Measurements from ENCODE around the gene BDH1. TPM values are rescaled to one million over a fixed set of nuclear protein-coding genes. Genes with fewer than 3 reads are reported as not detected.

Gene BDH1
- total and polyA plus RNA-seq, 2 of the 13 experiments (the other 11 are each of a cell fraction or from before 2014, with no cell fraction given), result 21.2 to 71.9 TPM

DNA sequence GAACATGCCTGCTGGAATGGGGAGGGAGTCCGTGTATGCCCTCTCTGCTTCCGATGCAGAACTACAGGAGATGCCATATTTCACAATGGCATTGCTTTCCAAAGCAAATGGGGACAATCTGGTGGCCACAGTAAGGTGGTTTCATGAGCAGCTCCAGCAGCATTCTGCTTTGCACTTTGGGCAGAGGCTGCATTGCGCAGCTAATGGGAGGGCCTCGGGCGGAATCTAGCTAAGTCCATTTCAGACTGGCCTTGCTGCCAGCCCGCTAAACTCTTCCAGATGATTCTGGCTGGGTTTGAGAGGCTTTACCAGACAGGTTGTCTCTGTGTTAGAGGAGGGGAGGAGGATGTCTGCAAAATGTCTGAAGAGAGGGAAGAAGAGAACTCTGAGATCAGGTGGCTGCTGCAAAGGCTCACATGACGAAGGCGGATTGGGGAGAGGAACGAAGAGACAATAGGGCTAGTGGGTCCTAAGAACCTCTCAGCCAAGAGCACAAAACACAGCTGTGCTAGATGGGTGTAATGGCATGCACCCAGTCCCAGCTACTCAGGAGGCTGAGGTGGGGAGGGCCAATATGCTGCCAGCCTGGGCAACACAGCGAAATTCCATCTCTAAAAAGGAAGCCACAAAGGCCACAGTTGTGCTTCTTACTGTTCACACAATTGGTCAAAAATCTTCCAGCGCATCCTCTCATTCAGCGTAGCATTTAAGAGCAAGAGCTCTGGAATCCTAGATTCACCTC, 63.7 kb downstream of the BDH1 start (continued):
- TF ChIP-seq YY1 (IDR thresholded peaks at IDR 0.05; ENCODE audit: insufficient read depth, insufficient replicate concordance, low read depth, low read length), result peak; percentile 39
- peak; percentile 65 for TF ChIP-seq CEBPG (CRISPR knock-in tag; IDR thresholded peaks at IDR 0.05)
- peak; percentile 34; the same call in 1 of the 2 replicates for TF ChIP-seq GATAD2A (CRISPR knock-in tag; IDR thresholded peaks at IDR 0.05)
- TF ChIP-seq NCOR1 (IDR thresholded peaks at IDR 0.05; ENCODE audit: borderline replicate concordance, low read length), result peak; percentile 60; the same call in 1 of the 2 replicates
- TF ChIP-seq, protein P1, sequence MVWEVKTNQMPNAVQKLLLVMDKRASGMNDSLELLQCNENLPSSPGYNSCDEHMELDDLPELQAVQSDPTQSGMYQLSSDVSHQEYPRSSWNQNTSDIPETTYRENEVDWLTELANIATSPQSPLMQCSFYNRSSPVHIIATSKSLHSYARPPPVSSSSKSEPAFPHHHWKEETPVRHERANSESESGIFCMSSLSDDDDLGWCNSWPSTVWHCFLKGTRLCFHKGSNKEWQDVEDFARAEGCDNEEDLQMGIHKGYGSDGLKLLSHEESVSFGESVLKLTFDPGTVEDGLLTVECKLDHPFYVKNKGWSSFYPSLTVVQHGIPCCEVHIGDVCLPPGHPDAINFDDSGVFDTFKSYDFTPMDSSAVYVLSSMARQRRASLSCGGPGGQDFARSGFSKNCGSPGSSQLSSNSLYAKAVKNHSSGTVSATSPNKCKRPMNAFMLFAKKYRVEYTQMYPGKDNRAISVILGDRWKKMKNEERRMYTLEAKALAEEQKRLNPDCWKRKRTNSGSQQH (CRISPR knock-in tag; IDR thresholded peaks at IDR 0.05; ENCODE audit: low read depth), result no peak
- TF ChIP-seq SMAD1 (CRISPR knock-in tag; IDR thresholded peaks at IDR 0.05; ENCODE audit: borderline replicate concordance, low read depth), result no peak
- no peak for TF ChIP-seq ZNF678 (CRISPR knock-in tag; IDR thresholded peaks at IDR 0.05)
- TF ChIP-seq CEBPB (IDR thresholded peaks at IDR 0.05; ENCODE audit: borderline replicate concordance, low read depth, low read length), result peak; percentile 91
- no peak for TF ChIP-seq FOSL1 (CRISPR knock-in tag; IDR thresholded peaks at IDR 0.05; ENCODE audit: borderline replicate concordance)
- TF ChIP-seq, protein P2, sequence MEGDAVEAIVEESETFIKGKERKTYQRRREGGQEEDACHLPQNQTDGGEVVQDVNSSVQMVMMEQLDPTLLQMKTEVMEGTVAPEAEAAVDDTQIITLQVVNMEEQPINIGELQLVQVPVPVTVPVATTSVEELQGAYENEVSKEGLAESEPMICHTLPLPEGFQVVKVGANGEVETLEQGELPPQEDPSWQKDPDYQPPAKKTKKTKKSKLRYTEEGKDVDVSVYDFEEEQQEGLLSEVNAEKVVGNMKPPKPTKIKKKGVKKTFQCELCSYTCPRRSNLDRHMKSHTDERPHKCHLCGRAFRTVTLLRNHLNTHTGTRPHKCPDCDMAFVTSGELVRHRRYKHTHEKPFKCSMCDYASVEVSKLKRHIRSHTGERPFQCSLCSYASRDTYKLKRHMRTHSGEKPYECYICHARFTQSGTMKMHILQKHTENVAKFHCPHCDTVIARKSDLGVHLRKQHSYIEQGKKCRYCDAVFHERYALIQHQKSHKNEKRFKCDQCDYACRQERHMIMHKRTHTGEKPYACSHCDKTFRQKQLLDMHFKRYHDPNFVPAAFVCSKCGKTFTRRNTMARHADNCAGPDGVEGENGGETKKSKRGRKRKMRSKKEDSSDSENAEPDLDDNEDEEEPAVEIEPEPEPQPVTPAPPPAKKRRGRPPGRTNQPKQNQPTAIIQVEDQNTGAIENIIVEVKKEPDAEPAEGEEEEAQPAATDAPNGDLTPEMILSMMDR (CRISPR knock-in tag; IDR thresholded peaks at IDR 0.05), result 0 out of 2 replicates have a peak, but pooled peaks have one; percentile 10
- peak; percentile 21; the same call in 1 of the 2 replicates for TF ChIP-seq SAP130 (CRISPR knock-in tag; IDR thresholded peaks at IDR 0.05; ENCODE audit: low read depth)
- TF ChIP-seq HOXA3 (CRISPR knock-in tag; IDR thresholded peaks at IDR 0.05), result peak; percentile 52; the same call in 1 of the 2 replicates
- no peak for TF ChIP-seq ZNF564 (CRISPR knock-in tag; IDR thresholded peaks at IDR 0.05)
- no peak for TF ChIP-seq ZNF792 (CRISPR knock-in tag; IDR thresholded peaks at IDR 0.05)
- TF ChIP-seq, protein P3, sequence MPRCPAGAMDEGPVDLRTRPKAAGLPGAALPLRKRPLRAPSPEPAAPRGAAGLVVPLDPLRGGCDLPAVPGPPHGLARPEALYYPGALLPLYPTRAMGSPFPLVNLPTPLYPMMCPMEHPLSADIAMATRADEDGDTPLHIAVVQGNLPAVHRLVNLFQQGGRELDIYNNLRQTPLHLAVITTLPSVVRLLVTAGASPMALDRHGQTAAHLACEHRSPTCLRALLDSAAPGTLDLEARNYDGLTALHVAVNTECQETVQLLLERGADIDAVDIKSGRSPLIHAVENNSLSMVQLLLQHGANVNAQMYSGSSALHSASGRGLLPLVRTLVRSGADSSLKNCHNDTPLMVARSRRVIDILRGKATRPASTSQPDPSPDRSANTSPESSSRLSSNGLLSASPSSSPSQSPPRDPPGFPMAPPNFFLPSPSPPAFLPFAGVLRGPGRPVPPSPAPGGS (CRISPR knock-in tag; IDR thresholded peaks at IDR 0.05), result no peak
- no peak for TF ChIP-seq LCORL (IDR thresholded peaks at IDR 0.05)
- peak; percentile 62 for TF ChIP-seq LCORL (CRISPR knock-in tag; IDR thresholded peaks at IDR 0.05)
- TF ChIP-seq ZFX (CRISPR knock-in tag; IDR thresholded peaks at IDR 0.05; ENCODE audit: low read depth), result 0 out of 2 replicates have a peak, but pooled peaks have one; percentile 26
- no peak for TF ChIP-seq SOX5 (CRISPR knock-in tag; IDR thresholded peaks at IDR 0.05; ENCODE audit: borderline replicate concordance)
- TF ChIP-seq ZNF605 (CRISPR knock-in tag; IDR thresholded peaks at IDR 0.05), result no peak
- TF ChIP-seq ZSCAN31 (CRISPR knock-in tag; IDR thresholded peaks at IDR 0.05; ENCODE audit: low read depth), result no peak
- TF ChIP-seq, protein P4, sequence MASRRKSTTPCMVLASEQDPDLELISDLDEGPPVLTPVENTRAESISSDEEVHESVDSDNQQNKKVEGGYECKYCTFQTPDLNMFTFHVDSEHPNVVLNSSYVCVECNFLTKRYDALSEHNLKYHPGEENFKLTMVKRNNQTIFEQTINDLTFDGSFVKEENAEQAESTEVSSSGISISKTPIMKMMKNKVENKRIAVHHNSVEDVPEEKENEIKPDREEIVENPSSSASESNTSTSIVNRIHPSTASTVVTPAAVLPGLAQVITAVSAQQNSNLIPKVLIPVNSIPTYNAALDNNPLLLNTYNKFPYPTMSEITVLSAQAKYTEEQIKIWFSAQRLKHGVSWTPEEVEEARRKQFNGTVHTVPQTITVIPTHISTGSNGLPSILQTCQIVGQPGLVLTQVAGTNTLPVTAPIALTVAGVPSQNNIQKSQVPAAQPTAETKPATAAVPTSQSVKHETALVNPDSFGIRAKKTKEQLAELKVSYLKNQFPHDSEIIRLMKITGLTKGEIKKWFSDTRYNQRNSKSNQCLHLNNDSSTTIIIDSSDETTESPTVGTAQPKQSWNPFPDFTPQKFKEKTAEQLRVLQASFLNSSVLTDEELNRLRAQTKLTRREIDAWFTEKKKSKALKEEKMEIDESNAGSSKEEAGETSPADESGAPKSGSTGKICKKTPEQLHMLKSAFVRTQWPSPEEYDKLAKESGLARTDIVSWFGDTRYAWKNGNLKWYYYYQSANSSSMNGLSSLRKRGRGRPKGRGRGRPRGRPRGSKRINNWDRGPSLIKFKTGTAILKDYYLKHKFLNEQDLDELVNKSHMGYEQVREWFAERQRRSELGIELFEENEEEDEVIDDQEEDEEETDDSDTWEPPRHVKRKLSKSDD (CRISPR knock-in tag; IDR thresholded peaks at IDR 0.05; ENCODE audit: low read depth), result 0 out of 2 replicates have a peak, but pooled peaks have one; percentile 40
- TF ChIP-seq KDM5A (IDR thresholded peaks at IDR 0.05; ENCODE audit: borderline replicate concordance, low read length), result no peak
